ENCODE measurements around the gene POFUT2. TPM values are rescaled to one million over a fixed set of nuclear protein-coding genes. Genes with fewer than 3 reads are reported as not detected.

The POFUT2 gene
- total and polyA plus RNA-seq, 12 donors = 12.7 to 20.6 (median 16.9) TPM

DNA sequence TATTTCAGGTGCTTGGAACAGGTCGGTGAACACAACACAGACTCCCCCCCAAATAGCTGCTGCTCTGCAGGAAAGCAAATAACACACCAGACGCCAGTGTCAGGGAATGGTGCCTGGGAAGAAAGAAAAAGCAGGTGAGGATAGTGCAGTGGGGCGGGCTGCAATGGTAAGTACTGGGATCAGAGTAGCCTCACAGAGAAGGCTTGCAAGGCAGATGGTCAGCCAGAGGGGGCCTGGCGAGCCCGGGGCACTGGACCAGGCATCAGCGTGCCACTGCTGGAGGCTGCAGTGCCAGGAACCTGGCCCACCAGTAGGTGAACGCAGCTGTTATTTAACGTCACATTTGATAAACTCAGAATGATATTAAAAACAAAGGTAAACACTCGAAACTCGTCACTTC is 60.0 kb downstream of the POFUT2 start:
- ATAC-seq (no peak), DNase-seq (no peak)
- 80 to 83% methylated on average over 10 of the region's 10 CpGs for WGBS, 2 donors
- TF ChIP-seq, protein P1, sequence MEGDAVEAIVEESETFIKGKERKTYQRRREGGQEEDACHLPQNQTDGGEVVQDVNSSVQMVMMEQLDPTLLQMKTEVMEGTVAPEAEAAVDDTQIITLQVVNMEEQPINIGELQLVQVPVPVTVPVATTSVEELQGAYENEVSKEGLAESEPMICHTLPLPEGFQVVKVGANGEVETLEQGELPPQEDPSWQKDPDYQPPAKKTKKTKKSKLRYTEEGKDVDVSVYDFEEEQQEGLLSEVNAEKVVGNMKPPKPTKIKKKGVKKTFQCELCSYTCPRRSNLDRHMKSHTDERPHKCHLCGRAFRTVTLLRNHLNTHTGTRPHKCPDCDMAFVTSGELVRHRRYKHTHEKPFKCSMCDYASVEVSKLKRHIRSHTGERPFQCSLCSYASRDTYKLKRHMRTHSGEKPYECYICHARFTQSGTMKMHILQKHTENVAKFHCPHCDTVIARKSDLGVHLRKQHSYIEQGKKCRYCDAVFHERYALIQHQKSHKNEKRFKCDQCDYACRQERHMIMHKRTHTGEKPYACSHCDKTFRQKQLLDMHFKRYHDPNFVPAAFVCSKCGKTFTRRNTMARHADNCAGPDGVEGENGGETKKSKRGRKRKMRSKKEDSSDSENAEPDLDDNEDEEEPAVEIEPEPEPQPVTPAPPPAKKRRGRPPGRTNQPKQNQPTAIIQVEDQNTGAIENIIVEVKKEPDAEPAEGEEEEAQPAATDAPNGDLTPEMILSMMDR (IDR thresholded peaks at IDR 0.05) = no peak
- H3K4me1 ChIP-seq = peaks cover 0 to 15% (median 0%) of the 10 kb centered on the region in 9 donors
- intact Hi-C loops (cut with DNase I) = loop anchor here in 1 of 10 donors (10.0 kb wide), 1 partner anchor 63 kb away; no protein-coding TSS in a partner anchor
- no peaks in the 10 kb centered on the region for H3K9me3 ChIP-seq
- H3K27me3 ChIP-seq = peaks cover 0 to 20% (median 6%) of the 10 kb centered on the region in 7 donors
- no peak overlapping the region for H3K4me3 ChIP-seq
- peaks cover 0 to 21% (median 2%) of the 10 kb centered on the region in 9 donors for H3K36me3 ChIP-seq
- no peak overlapping the region for H3K27ac ChIP-seq

DNA sequence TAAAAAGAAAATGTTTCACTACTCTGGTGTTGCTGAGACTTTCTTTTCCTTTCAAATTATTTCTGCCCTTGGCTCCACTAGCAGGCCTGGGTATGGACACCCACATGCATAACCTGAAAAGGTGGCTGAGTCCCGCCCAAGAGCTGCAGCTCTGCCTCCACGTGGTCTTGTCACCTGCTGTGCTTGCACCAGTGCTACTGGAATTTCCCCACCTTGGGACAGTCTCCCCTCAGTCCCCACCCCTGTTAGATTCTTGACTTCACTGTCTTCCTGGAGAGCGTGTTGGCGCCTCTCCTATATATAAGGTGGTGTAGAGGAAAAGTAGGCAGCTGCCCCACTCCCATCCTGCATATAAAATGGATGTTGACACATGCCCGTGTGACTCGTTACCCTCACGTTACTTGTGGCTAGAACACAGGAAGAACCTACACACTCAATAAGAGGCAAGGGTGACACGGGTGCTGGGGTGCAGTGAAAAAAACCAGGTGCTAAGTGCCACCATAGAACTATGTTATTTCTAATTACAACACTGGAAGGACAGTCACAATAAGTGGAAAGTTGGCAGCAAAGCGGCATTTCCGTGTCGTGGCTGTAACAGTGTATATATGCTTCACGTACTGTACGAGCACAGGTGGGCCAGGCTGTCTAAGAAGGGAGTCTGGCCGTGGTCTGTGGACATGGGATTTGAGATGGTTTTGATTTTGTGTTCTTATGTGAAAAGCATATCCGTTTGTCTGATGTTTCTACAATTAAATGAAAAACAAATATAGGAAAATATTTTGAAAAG is 61.0 kb downstream of the POFUT2 start:
- ATAC-seq (no peak), DNase-seq (no peak)
- no peak overlapping the region for H3K4me3 ChIP-seq
- H3K9me3 ChIP-seq = no peaks in the 10 kb centered on the region
- H3K36me3 ChIP-seq = peaks cover 0 to 31% (median 8%) of the 10 kb centered on the region in 9 donors
- TF ChIP-seq, protein P1 (IDR thresholded peaks at IDR 0.05) = no peak
- WGBS, 2 donors = 60 to 69% methylated on average over 15 of the region's 15 CpGs
- peaks cover 0 to 11% (median 0%) of the 10 kb centered on the region in 7 donors for H3K27me3 ChIP-seq
- intact Hi-C loops (cut with DNase I) = loop anchor here in 1 of 10 donors (10.0 kb wide), 1 partner anchor 62 kb away; no protein-coding TSS in a partner anchor
- no peak overlapping the region for H3K27ac ChIP-seq
- peaks cover 0 to 15% (median 0%) of the 10 kb centered on the region in 9 donors for H3K4me1 ChIP-seq

DNA sequence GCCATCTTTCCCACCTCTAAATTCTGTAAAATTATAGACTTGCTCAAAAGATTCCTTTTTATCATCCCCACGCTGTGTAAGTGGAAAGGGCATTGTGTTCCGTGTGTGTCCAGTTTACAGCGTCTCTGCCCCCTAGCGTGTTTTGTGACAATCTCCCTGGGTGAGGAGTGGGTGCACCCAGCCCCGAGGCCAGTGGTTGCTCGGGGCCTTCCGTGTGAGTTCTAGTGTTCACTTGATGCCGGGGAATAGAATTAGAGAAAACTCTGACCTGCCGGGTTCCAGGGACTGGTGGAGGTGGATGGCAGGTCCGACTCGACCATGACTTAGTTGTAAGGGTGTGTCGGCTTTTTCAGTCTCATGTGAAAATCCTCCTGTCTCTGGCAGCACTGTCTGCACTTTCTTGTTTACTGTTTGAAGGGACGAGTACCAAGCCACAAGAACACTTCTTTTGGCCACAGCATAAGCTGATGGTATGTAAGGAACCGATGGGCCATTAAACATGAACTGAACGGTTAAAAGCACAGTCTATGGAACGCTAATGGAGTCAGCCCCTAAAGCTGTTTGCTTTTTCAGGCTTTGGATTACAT is 61.9 kb downstream of the POFUT2 start:
- Histone ChIP-seq H3K9me3 (no peaks in the 10 kb centered on the region), H3K4me3 (no peak overlapping the region), H3K27ac (no peak overlapping the region), H3K27me3 (peaks cover 0 to 5% (median 0%) of the 10 kb centered on the region in 7 donors), H3K4me1 (peaks cover 0 to 15% (median 0%) of the 10 kb centered on the region in 9 donors), H3K36me3 (peaks cover 0 to 40% (median 9%) of the 10 kb centered on the region in 9 donors)
- ATAC-seq (no peak), DNase-seq (no peak)
- TF ChIP-seq, protein P1 (IDR thresholded peaks at IDR 0.05) = no peak
- 89 to 90% methylated on average over 16 of the region's 16 CpGs for WGBS, 2 donors
- intact Hi-C loops (cut with DNase I) = loop anchor here in 1 of 10 donors (10.0 kb wide), 1 partner anchor 61 kb away; no protein-coding TSS in a partner anchor

- WGBS, 2 donors = 83 to 88% methylated on average over 11 of the region's 11 CpGs
- Histone ChIP-seq H3K27ac (peak overlapping the region in 1 of 10 donors; percentile 36), H3K4me1 (peaks cover 0 to 15% (median 0%) of the 10 kb centered on the region in 9 donors), H3K36me3 (peaks cover 0 to 46% (median 10%) of the 10 kb centered on the region in 9 donors), H3K9me3 (no peaks in the 10 kb centered on the region), H3K27me3 (peaks cover 0 to 4% (median 0%) of the 10 kb centered on the region in 7 donors), H3K4me3 (no peak overlapping the region)
- ATAC-seq (no peak), DNase-seq (no peak)
- TF ChIP-seq, protein P1 (IDR thresholded peaks at IDR 0.05) = no peak
- intact Hi-C loops (cut with DNase I) = loop anchor here in 1 of 10 donors (10.0 kb wide), 1 partner anchor 60 kb away; no protein-coding TSS in a partner anchor
These were observed 62.5 kb downstream of the POFUT2 start for GRCh38 chr21:45225041-45225740.
